SU-DHL-6 (cell line): ENCODE measurements around the gene DNAJC27.

Source experiments
- H2AFZ ChIP-seq: fragments of 200-600 bp; sonication (generic); 2 replicates; pipeline ENCODE4 v1.6.1; 2014; ENCODE audit warnings: low read depth, mild to moderate bottlenecking, moderate library complexity, mixed read lengths, antibody characterized with exemption, low read length; ENCODE audit not compliant: severe bottlenecking
- H3F3A ChIP-seq: fragments of 200-600 bp; shearing (Covaris generic); 2 replicates; pipeline ENCODE4 v1.6.0; 2016; ENCODE audit warnings: antibody characterized with exemption, mild to moderate bottlenecking; ENCODE audit not compliant: insufficient read depth
- H3K27ac ChIP-seq: fragments of 200-600 bp; sonication (generic); 2 replicates; pipeline ENCODE4 v1.5.1; 2016; ENCODE audit warnings: low read depth, mild to moderate bottlenecking, low read length, moderate library complexity, mixed read lengths
- H3K27me3 ChIP-seq: fragments of 200-600 bp; sonication (generic), shearing (Covaris generic); 2 replicates; pipeline ENCODE4 v1.6.0; 2014; ENCODE audit warnings: mild to moderate bottlenecking, low read length
- H3K36me3 ChIP-seq: fragments of 200-600 bp; sonication (generic); 2 replicates; pipeline ENCODE4 v1.6.1; 2014; ENCODE audit warnings: mild to moderate bottlenecking, low read length, mixed read lengths
- H3K4me2 ChIP-seq: fragments of 300-600, 200-600 bp; shearing (Covaris generic), sonication (generic); 2 replicates; pipeline ENCODE4 v1.6.0; 2014; ENCODE audit warnings: low read length, low read depth, mild to moderate bottlenecking; ENCODE audit not compliant: poor library complexity, severe bottlenecking
- H3K4me3 ChIP-seq: fragments of 200-600 bp; sonication (generic); 2 replicates; pipeline ENCODE4 v1.5.1; 2014; ENCODE audit warnings: antibody characterized with exemption, low read length, mild to moderate bottlenecking, mixed read lengths; ENCODE audit not compliant: insufficient read depth, poor library complexity, severe bottlenecking
- H3K79me2 ChIP-seq: fragments of 200-600 bp; sonication (generic); 2 replicates; pipeline ENCODE4 v1.6.1; 2014; ENCODE audit warnings: mild to moderate bottlenecking, low read length, moderate library complexity; ENCODE audit not compliant: insufficient read depth
- H3K9ac ChIP-seq: fragments of 200-600 bp; sonication (generic); 2 replicates; pipeline ENCODE4 v1.7.0; 2014; ENCODE audit warnings: mild to moderate bottlenecking, low read length
- H3K9me2 ChIP-seq: fragments of 200-600 bp; sonication (generic); replicated peaks from 2 replicates; pipeline ENCODE4 v1.6.1; 2014; ENCODE audit warnings: low read length; ENCODE audit not compliant: insufficient read depth
- H3K9me3 ChIP-seq: fragments of 200-600 bp; sonication (generic); 2 replicates; pipeline ENCODE4 v1.6.1; 2014; ENCODE audit warnings: low read length, mixed read lengths; ENCODE audit not compliant: insufficient read depth
- H4K20me1 ChIP-seq: fragments of 200-600 bp; sonication (generic); 2 replicates; pipeline ENCODE4 v1.6.1; 2014; ENCODE audit warnings: low read depth, mild to moderate bottlenecking, antibody characterized with exemption, low read length, moderate library complexity, mixed read lengths
- EZH2phosphoT487 ChIP-seq: fragments of 200-600 bp; sonication (generic), shearing (Covaris generic); conservative IDR thresholded peaks from 2 replicates; pipeline ENCODE4 v1.6.1; 2018; ENCODE audit warnings: mild to moderate bottlenecking, antibody characterized with exemption, low read length, moderate library complexity, mixed read lengths
- TF ChIP-seq, protein P1 (sequence below): fragments of 200-600 bp; sonication (generic); IDR thresholded peaks from one replicate; pipeline ENCODE4 v1.5.1; 2017; ENCODE audit warnings: antibody characterized with exemption, mild to moderate bottlenecking, low read length, moderate library complexity; ENCODE audit not compliant: insufficient read depth, poor library complexity, severe bottlenecking

The DNAJC27 gene

DNA sequence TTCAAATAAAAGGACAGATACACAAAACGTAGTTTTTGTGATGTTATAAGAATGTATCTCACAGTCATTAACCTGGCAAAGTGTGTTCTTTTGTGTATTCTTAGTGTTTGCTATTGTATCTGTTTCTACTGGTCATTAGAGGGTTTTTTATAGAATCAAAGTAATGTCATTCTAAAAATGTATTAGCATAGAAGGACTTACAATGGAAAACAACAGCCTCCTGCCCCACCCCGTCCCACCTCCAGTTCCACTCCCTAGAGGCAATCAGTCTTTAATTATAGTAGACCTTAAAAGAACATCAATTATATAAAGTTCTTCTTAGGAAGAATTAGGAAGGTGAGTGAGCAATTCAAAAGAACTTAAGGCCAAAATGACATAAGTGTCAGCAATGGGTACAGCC, 13.8 kb downstream of the DNAJC27 start:
- Histone ChIP-seq H2AFZ (no peak overlapping the region), H3F3A (no peaks in the 10 kb centered on the region), H3K9me3 (peaks cover 9% of the 10 kb centered on the region; the same call in 1 of the 2 replicates), H3K4me3 (no peak overlapping the region), H4K20me1 (no peaks in the 10 kb centered on the region), H3K27me3 (no peaks in the 10 kb centered on the region), H3K9me2 (no peaks in the 10 kb centered on the region), H3K36me3 (peaks cover 22% of the 10 kb centered on the region), H3K27ac (no peak overlapping the region), H3K4me2 (no peak overlapping the region), H3K9ac (no peak overlapping the region), H3K79me2 (no peaks in the 10 kb centered on the region)
- TF ChIP-seq EZH2phosphoT487: no peak
- TF ChIP-seq, protein P1, sequence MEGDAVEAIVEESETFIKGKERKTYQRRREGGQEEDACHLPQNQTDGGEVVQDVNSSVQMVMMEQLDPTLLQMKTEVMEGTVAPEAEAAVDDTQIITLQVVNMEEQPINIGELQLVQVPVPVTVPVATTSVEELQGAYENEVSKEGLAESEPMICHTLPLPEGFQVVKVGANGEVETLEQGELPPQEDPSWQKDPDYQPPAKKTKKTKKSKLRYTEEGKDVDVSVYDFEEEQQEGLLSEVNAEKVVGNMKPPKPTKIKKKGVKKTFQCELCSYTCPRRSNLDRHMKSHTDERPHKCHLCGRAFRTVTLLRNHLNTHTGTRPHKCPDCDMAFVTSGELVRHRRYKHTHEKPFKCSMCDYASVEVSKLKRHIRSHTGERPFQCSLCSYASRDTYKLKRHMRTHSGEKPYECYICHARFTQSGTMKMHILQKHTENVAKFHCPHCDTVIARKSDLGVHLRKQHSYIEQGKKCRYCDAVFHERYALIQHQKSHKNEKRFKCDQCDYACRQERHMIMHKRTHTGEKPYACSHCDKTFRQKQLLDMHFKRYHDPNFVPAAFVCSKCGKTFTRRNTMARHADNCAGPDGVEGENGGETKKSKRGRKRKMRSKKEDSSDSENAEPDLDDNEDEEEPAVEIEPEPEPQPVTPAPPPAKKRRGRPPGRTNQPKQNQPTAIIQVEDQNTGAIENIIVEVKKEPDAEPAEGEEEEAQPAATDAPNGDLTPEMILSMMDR: no peak

DNA sequence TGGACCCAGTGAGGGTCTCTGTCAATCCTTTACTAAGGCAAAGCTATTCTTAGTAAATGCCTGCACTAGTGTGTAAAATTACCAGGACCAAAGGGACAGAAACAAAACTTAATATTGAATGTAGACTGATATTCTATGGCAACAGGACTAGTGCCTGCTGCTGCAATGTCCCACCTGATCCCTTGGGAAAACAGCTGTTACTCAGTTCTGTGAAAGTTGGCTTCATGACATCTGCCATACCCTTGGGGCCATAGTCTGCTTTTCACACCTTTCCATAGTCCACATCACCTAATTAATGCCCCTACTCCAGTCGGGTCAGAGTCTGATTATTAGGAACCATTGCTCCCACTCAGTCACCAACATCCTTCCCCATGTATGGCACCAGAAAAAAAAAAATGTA, 14.5 kb downstream of the DNAJC27 start:
- Histone ChIP-seq H3K27ac (no peak overlapping the region), H3K79me2 (no peaks in the 10 kb centered on the region), H2AFZ (no peak overlapping the region), H3K4me3 (no peak overlapping the region), H4K20me1 (no peaks in the 10 kb centered on the region), H3K9me2 (no peaks in the 10 kb centered on the region), H3K27me3 (no peaks in the 10 kb centered on the region), H3K36me3 (peaks cover 22% of the 10 kb centered on the region), H3K4me2 (no peak overlapping the region), H3F3A (no peaks in the 10 kb centered on the region), H3K9me3 (peaks cover 9% of the 10 kb centered on the region; the same call in 1 of the 2 replicates), H3K9ac (no peak overlapping the region)
- TF ChIP-seq, protein P1: no peak
- TF ChIP-seq EZH2phosphoT487: no peak

DNA sequence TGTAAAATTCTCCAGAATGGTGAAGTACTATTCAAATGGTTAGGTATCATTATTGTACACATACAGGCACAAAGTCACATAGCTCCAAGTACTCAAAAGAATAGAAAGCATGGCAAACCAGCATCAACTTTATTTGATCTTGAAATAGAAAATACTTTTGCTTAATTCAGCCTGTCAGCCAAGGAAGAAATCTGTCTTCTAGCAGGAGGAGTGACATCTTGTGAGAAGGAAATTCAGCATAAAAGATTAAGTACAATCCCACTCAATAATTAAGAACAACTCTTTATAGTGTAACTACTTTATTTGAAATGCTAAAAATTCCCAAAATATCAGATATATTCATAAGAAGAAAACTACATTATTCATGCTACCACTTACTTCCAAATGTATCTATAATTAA, 15.8 kb downstream of the DNAJC27 start:
- no peak overlapping the region for H3K9ac ChIP-seq
- H3K9me2 ChIP-seq: no peaks in the 10 kb centered on the region
- H3K9me3 ChIP-seq: peaks cover 9% of the 10 kb centered on the region; the same call in 1 of the 2 replicates
- no peaks in the 10 kb centered on the region for H4K20me1 ChIP-seq
- no peaks in the 10 kb centered on the region for H3F3A ChIP-seq
- no peaks in the 10 kb centered on the region for H3K27me3 ChIP-seq
- no peak for TF ChIP-seq EZH2phosphoT487
- TF ChIP-seq, protein P1: no peak
- no peak overlapping the region for H3K27ac ChIP-seq
- no peak overlapping the region for H2AFZ ChIP-seq
- H3K79me2 ChIP-seq: no peaks in the 10 kb centered on the region
- H3K36me3 ChIP-seq: peaks cover 26% of the 10 kb centered on the region
- H3K4me2 ChIP-seq: no peak overlapping the region
- H3K4me3 ChIP-seq: no peak overlapping the region
